Measurements from ENCODE around the gene GRIK1.

The GRIK1 gene

GRCh38 chr21:29827236-29827635 lies 112.6 kb downstream of the GRIK1 start:
- no peak for DNase-seq

- DNase-seq: no peak
Measured at GRCh38 chr21:29826386-29826785, 113.4 kb downstream of the GRIK1 start.

- no peak for DNase-seq
Measured at GRCh38 chr21:29825936-29826335, 113.9 kb downstream of the GRIK1 start.

- DNase-seq: no peak
Measured at GRCh38 chr21:29825345-29825744, 114.5 kb downstream of the GRIK1 start.

- no peak for DNase-seq
Measured at GRCh38 chr21:29822064-29822463, 117.7 kb downstream of the GRIK1 start.

- no peak for DNase-seq
Measured at GRCh38 chr21:29821230-29821629, 118.6 kb downstream of the GRIK1 start.

- no peak for DNase-seq
Measured at GRCh38 chr21:29819675-29820326, 120.0 kb downstream of the GRIK1 start.

- no peak for DNase-seq
Measured at GRCh38 chr21:29818383-29818921, 121.3 kb downstream of the GRIK1 start.

- no peak for DNase-seq
Measured at GRCh38 chr21:29817450-29817849, 122.3 kb downstream of the GRIK1 start.

- no peak for DNase-seq
Measured at GRCh38 chr21:29812947-29813346, 126.8 kb downstream of the GRIK1 start.

GRCh38 chr21:29810871-29811270 lies 128.9 kb downstream of the GRIK1 start:
- no peak for DNase-seq

GRCh38 chr21:29808153-29808552 lies 131.6 kb downstream of the GRIK1 start:
- DNase-seq: no peak

- no peak for DNase-seq
Measured at GRCh38 chr21:29805105-29805504, 134.7 kb downstream of the GRIK1 start.

GRCh38 chr21:29803191-29803590 lies 136.6 kb downstream of the GRIK1 start:
- no peak for DNase-seq

- DNase-seq: no peak
Measured at GRCh38 chr21:29801122-29801521, 138.7 kb downstream of the GRIK1 start.

GRCh38 chr21:29800056-29800455 lies 139.7 kb downstream of the GRIK1 start:
- no peak for DNase-seq

GRCh38 chr21:29798840-29799239 lies 141.0 kb downstream of the GRIK1 start:
- no peak for DNase-seq

- DNase-seq: no peak
Measured at GRCh38 chr21:29797155-29797554, 142.6 kb downstream of the GRIK1 start.

GRCh38 chr21:29793712-29794111 lies 146.1 kb downstream of the GRIK1 start:
- DNase-seq: no peak

GRCh38 chr21:29789393-29789792 lies 150.4 kb downstream of the GRIK1 start:
- no peak for DNase-seq

- DNase-seq: no peak
Measured at GRCh38 chr21:29788752-29789151, 151.0 kb downstream of the GRIK1 start.

GRCh38 chr21:29787361-29787909 lies 152.4 kb downstream of the GRIK1 start:
- DNase-seq: no peak

GRCh38 chr21:29786496-29787360 lies 153.1 kb downstream of the GRIK1 start:
- DNase-seq: no peak
